Thoracic aorta (tissue), 2 donors: Measurements from ENCODE around the gene SLC26A8. TPM values are rescaled to one million over a fixed set of nuclear protein-coding genes. Genes with fewer than 3 reads are reported as not detected.
"Not testable (repeated sequence)": the region's sequence is repeated elsewhere in the genome, so short reads cannot be mapped to it uniquely, and the experiment has no call there.

Experiments
- ATAC-seq: fragments of 150-250 bp; one replicate; pipeline ENCODE4 v1.8.0; 2017; ENCODE audit warnings: low read depth; ENCODE audit not compliant: insufficient number of reproducible peaks, low FRiP score
- DNase-seq: peaks from one replicate; pipeline ENCODE4 v3.0.0-alpha.2; 2020; ENCODE audit warnings: low spot score
- H3K27ac ChIP-seq, 2 donors: fragments of 200-600 bp; sonication (generic); 1 replicate in 1 of 2; 2 replicates in 1 of 2; pipeline ENCODE4 v1.5.1; 2016; ENCODE audit warnings: mild to moderate bottlenecking in 2 of 2, moderate library complexity in 2 of 2
- H3K27me3 ChIP-seq: fragments of 200-600 bp; sonication (generic); replicated peaks from 2 replicates; pipeline ENCODE4 v1.6.0; 2016; ENCODE audit warnings: mild to moderate bottlenecking; ENCODE audit not compliant: insufficient read depth
- H3K36me3 ChIP-seq: fragments of 200-600 bp; sonication (generic); one replicate; pipeline ENCODE4 v1.5.1; 2016
- H3K4me1 ChIP-seq, 2 donors: fragments of 200-600 bp; sonication (generic); 1 replicate in 1 of 2; 2 replicates in 1 of 2; pipeline versions ENCODE4 v1.5.1 to v1.6.0; 2016; ENCODE audit warnings: low read depth in 2 of 2, mild to moderate bottlenecking in 1 of 2; ENCODE audit not compliant: control insufficient read depth in 1 of 2
- H3K4me3 ChIP-seq: fragments of 200-600 bp; sonication (generic); 2 replicates; pipeline ENCODE4 v1.5.1; 2016; ENCODE audit warnings: mild to moderate bottlenecking
- H3K9me3 ChIP-seq: fragments of 200-600 bp; sonication (generic); 2 replicates; pipeline ENCODE4 v1.5.1; 2016
- total RNA-seq, 2 donors: library from RNA; depleted of rRNA; stranded (reverse); fragments of >200 nt; gene quantifications; one replicate each; pipeline versions ENCODE4 v1.1.0 to v1.2.3, GENCODE V29; 2016
- TF ChIP-seq, protein P1 (sequence below): fragments of 200-600 bp; sonication (generic); IDR thresholded peaks from one replicate; pipeline ENCODE4 v1.5.1; 2019; ENCODE audit warnings: antibody characterized with exemption

SLC26A8 gene
- total RNA-seq, 2 donors from 2014 or later: 0.28 TPM; not detected in 1

DNA sequence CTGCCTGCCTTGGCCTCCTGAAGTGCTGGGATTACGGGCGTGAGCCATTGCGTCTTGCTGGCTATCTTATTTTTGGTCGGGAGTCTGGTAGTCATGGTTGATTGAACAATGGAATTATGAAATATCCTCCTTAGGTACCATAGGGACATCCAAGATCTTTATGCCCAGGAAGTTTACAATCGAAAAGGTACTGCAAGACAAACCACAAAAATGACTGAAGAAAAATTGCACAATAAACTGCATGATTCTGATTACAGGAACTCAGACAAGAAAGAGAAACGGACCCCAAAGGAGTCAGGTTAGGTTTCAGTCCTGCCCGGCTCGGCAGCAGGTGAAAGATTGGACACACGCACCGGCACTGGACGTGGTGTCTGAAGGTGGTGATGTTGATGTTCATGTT, 5.3 kb downstream of the SLC26A8 start:
- H3K9me3 ChIP-seq: no peaks in the 10 kb centered on the region
- TF ChIP-seq, protein P1, sequence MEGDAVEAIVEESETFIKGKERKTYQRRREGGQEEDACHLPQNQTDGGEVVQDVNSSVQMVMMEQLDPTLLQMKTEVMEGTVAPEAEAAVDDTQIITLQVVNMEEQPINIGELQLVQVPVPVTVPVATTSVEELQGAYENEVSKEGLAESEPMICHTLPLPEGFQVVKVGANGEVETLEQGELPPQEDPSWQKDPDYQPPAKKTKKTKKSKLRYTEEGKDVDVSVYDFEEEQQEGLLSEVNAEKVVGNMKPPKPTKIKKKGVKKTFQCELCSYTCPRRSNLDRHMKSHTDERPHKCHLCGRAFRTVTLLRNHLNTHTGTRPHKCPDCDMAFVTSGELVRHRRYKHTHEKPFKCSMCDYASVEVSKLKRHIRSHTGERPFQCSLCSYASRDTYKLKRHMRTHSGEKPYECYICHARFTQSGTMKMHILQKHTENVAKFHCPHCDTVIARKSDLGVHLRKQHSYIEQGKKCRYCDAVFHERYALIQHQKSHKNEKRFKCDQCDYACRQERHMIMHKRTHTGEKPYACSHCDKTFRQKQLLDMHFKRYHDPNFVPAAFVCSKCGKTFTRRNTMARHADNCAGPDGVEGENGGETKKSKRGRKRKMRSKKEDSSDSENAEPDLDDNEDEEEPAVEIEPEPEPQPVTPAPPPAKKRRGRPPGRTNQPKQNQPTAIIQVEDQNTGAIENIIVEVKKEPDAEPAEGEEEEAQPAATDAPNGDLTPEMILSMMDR: no peak
- no peak overlapping the region for H3K4me3 ChIP-seq
- no peak for ATAC-seq
- H3K4me1 ChIP-seq: no peaks in the 10 kb centered on the region
- H3K27me3 ChIP-seq: no peaks in the 10 kb centered on the region
- no peaks in the 10 kb centered on the region for H3K36me3 ChIP-seq
- DNase-seq: no peak
- H3K27ac ChIP-seq: no peak overlapping the region

DNA sequence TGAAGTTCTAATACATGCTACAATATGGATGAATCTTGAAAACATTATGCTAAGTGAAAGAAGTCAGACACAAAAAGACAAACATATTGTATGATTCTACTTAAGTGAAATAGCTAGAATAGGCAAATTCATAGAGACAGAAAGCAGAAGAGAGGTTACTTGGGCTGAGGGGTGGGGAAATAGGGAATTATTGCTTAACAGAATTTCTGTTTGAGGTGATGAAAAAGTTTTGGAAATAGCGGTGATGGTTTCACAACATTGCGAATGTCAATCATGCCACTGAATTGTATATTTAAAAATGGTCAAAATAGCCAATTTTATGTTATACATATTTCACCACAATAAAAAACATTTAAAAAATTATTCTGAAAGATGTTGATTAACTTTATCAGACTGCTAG, 6.1 kb downstream of the SLC26A8 start:
- H3K4me1 ChIP-seq: no peaks in the 10 kb centered on the region
- no peaks in the 10 kb centered on the region for H3K27me3 ChIP-seq
- DNase-seq (no peak), ATAC-seq (no peak)
- H3K27ac ChIP-seq: no peak overlapping the region
- no peak overlapping the region for H3K4me3 ChIP-seq
- TF ChIP-seq, protein P1: no peak
- no peaks in the 10 kb centered on the region for H3K36me3 ChIP-seq
- no peaks in the 10 kb centered on the region for H3K9me3 ChIP-seq

DNA sequence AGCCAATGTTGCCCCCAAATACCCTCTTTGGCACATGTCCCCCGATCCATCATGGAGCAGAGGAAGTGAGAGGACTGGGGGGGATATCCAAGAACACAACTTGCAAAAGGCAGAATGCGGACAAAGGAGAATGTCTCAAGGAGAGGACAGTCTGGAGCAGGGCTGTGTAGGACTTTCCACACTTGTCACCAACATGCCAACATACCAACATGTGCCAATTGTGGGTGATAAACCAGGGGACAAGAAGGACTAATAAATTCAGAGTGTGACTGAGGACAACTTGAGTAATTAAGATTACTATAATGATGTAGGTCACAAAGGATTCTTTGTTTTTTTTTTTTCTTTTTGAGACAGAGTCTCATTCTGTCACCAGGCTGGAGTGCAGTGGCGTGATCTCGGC, 8.8 kb downstream of the SLC26A8 start:
- H3K9me3 ChIP-seq: no peaks in the 10 kb centered on the region
- no peak for DNase-seq
- no peak overlapping the region for H3K27ac ChIP-seq
- H3K4me1 ChIP-seq: peaks cover 0 to 8% of the 10 kb centered on the region in 2 donors
- TF ChIP-seq, protein P1: no peak
- no peaks in the 10 kb centered on the region for H3K27me3 ChIP-seq
- H3K36me3 ChIP-seq: no peaks in the 10 kb centered on the region
- no peak overlapping the region for H3K4me3 ChIP-seq
- ATAC-seq: no peak

DNA sequence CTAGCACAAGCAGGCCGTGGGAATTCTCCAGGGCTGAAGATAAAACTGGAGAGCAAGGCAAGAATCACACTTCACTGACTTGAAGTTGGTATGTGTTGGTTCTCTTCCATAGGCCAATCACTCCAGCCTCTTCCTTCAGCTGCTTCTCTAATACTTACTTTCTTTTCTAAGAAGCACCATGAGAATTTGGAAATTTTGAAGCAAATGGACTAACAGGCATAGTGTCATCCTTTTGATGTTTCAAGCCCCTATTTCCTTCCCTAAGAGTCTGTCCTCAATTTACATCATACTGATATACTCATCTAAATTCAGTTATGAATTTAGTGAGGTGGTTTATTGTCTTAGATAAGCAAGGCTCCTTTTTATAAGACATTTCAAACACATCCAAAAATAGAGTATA, 24.0 kb downstream of the SLC26A8 start:
- TF ChIP-seq, protein P1: no peak
- H3K9me3 ChIP-seq: no peaks in the 10 kb centered on the region
- H3K27me3 ChIP-seq: no peaks in the 10 kb centered on the region
- no peaks in the 10 kb centered on the region for H3K4me1 ChIP-seq
- H3K27ac ChIP-seq: no peak overlapping the region
- ATAC-seq (no peak), DNase-seq (no peak)
- H3K4me3 ChIP-seq: no peak overlapping the region
- no peaks in the 10 kb centered on the region for H3K36me3 ChIP-seq

DNA sequence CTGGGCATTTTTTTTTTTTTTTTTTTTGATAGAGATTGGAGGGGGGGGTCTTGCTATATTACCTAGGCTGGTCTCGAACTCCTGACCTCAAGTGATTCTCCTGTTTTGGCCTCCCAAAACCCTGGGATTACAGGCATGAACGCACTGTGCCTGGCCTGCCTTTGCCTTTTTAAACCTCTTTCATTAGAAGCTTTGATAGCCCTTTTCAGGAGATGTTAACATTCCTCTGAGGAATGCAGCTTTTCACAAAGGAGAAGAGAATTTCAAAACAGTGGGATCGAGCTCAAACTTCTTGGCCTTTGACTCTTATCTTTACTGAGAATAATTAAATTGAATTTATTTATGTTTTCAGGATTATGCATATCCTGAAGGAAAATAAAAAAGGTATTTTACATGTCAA, 31.3 kb downstream of the SLC26A8 start:
- TF ChIP-seq, protein P1: no peak
- Histone ChIP-seq H3K9me3 (no peaks in the 10 kb centered on the region), H3K27ac (no peak overlapping the region), H3K27me3 (no peaks in the 10 kb centered on the region), H3K4me1 (no peaks in the 10 kb centered on the region), H3K36me3 (no peaks in the 10 kb centered on the region), H3K4me3 (no peak overlapping the region)
- DNase-seq (no peak), ATAC-seq (no peak)

DNA sequence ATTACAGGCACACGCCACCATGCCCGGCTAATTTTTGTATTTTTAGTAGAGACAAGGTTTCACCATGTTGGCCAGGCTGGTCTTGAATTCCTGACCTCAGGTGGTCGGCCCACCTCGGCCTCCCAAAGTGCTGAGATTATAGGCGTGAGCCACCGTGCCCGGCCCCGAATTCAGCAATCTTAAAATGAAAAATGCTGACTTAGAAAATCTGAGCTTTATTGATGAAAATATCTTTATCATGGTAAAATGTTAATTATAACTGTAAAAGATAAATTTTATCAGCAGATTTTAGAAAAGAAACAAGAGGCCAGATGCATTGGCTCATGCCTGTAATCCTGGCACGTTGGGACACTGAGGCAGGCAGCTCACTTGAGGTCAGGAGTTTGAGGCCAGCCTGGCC, 36.4 kb downstream of the SLC26A8 start:
- not testable (repeated sequence) for H3K27me3 ChIP-seq, DNase-seq, ATAC-seq, H3K9me3 ChIP-seq, H3K4me3 ChIP-seq, H3K4me1 ChIP-seq, H3K27ac ChIP-seq, H3K36me3 ChIP-seq
